Right lobe of liver (tissue), 6 donors: ENCODE data around the gene LASP1. TPM values are rescaled to one million over a fixed set of nuclear protein-coding genes. Genes with fewer than 3 reads are reported as not detected.
A peak's percentile ranks its signal among the peaks of the same experiment; 100 is the strongest.
"Not testable (repeated sequence)": the region's sequence is repeated elsewhere in the genome, so short reads cannot be mapped to it uniquely, and the experiment has no call there.

ENCODE experiments used
- ATAC-seq, 4 donors: fragments of 200-7000 bp; cut with Tn5 transposase; one replicate each; pipeline ENCODE4 v1.9.1; 2020; ENCODE audit warnings: mild to moderate bottlenecking in 4 of 4, moderate library complexity in 4 of 4
- DNase-seq, 3 donors: peaks; one replicate each; pipeline ENCODE4 v3.0.0-alpha.2; 2020
- H3K27ac ChIP-seq, 3 donors: fragments of 200-600 bp; one replicate each; pipeline ENCODE4 v1.8.0; 2022
- H3K27me3 ChIP-seq, 2 donors: fragments of 200-600 bp; one replicate each; pipeline ENCODE4 v1.8.0; 2022
- H3K36me3 ChIP-seq, 4 donors: fragments of 200-600 bp; sonication (generic) in 1 of 4; one replicate each; pipeline versions ENCODE4 v1.5.1 to v1.8.0; 2017 to 2022; ENCODE audit warnings: control low read depth in 1 of 4
- H3K4me1 ChIP-seq, 4 donors: fragments of 200-600 bp; sonication (generic) in 1 of 4; one replicate each; pipeline versions ENCODE4 v1.5.1 to v1.8.0; 2017 to 2022; ENCODE audit warnings: control low read depth in 1 of 4
- H3K4me3 ChIP-seq, 3 donors: fragments of 200-600 bp; one replicate each; pipeline ENCODE4 v1.8.0; 2022
- H3K9me3 ChIP-seq, 4 donors: fragments of 200-600 bp; sonication (generic) in 1 of 4; one replicate each; pipeline versions ENCODE4 v1.5.1 to v1.8.0; 2017 to 2022; ENCODE audit warnings: control low read depth in 1 of 4
- CTCF ChIP-seq, 4 donors: fragments of 200-600 bp in 3 of 4; fragments of 450-650 bp in 1 of 4; IDR thresholded peaks; one replicate each; pipeline versions ENCODE4 v1.5.1 to v1.8.0; 2016 to 2022; ENCODE audit warnings: antibody characterized with exemption in 4 of 4, mild to moderate bottlenecking in 2 of 4
- POLR2A ChIP-seq: fragments of 450-650 bp; IDR thresholded peaks from one replicate; pipeline ENCODE4 v1.6.1; 2017; ENCODE audit warnings: antibody characterized with exemption, mild to moderate bottlenecking
- WGBS: methylation state at CpG from one replicate; pipeline ENCODE4 v1.1.6; 2018; ENCODE audit warnings: low coverage, low lambda C conversion rate; ENCODE audit not compliant: insufficient coverage; ENCODE audit errors: missing lambda C conversion rate; 5-methylcytosine and 5-hydroxymethylcytosine counted together
- intact Hi-C, 2 donors: fragments of 100-400 bp; cut with DNase I; formaldehyde crosslinking; loops; one replicate each; pipeline versions ENCODE4 v1.11.2 to v1.14.1; 2022
- total RNA-seq, 6 experiments: library from RNA; depleted of rRNA in 2 of 6; stranded (reverse); fragments of >200 nt in 2 of 6; fragmentation: NEBNext Ultra II Directional in 3 of 6; extraction: Animal tissue kit (Norgen Biotek cat#: 25700) in 3 of 6; gene quantifications; one replicate each; pipeline versions ENCODE4 v1.1.0 to v1.2.4, GENCODE V29; 2016 to 2023
- donor health status: DM: no; HTN: yes; CAD: no.
- donor health status: DM: no; HTN: no; CAD: no.
- donor health status: DM: no; HTN: no; CAD: no.
- donor health status: DM: no; HTN: yes; CAD: no.
- donor health status: DM: no; HTN: yes; CAD: no.

LASP1 gene
- total RNA-seq, 6 experiments from 2014 or later: 52.2 to 124 (median 84.8) TPM

- intact Hi-C loops: no loop called here
- WGBS: under 1% methylated on average over 34 of the region's 48 CpGs
Measured at GRCh38 chr17:38853292-38854219, 16.3 kb upstream of the LASP1 start, which contains the start of gene RPL23. RPL23 (minus strand) TSS chr17:38853721; CDS start chr17:38853710, 11 bp downstream.

GRCh38 chr17:38855101-38855714, 14.7 kb upstream of the LASP1 start:
- H3K27ac ChIP-seq, H3K27me3 ChIP-seq, H3K9me3 ChIP-seq, DNase-seq, intact Hi-C loops, ATAC-seq, H3K4me3 ChIP-seq: not testable (repeated sequence)
- Histone ChIP-seq H3K36me3 (peaks cover 0 to 24% (median 7%) of the 10 kb centered on the region in 4 donors), H3K4me1 (peaks cover 0 to 22% (median 3%) of the 10 kb centered on the region in 4 donors)
- WGBS: 95% methylated on average over 4 of the region's 28 CpGs

More at GRCh38 chr17:38853292-38854219, 16.3 kb upstream of the LASP1 start, which contains the start of gene RPL23:
- Histone ChIP-seq H3K4me3 (peak within 1 kb of the TSS; percentile 66 to 76 (median 72)), H3K36me3 (peaks cover 0 to 41% (median 21%) of the 10 kb centered on the region in 4 donors), H3K9me3 (no peaks in the 10 kb centered on the region), H3K27ac (peak within 1 kb of the TSS; percentile 66 to 94 (median 80)), H3K4me1 (peaks cover 0 to 22% (median 3%) of the 10 kb centered on the region in 4 donors), H3K27me3 (no peaks in the 10 kb centered on the region)
- DNase-seq: peak; percentile 91 to 95 (median 92)
- peak; percentile 93 to 97 (median 95) for ATAC-seq
- no peak for TF ChIP-seq CTCF (IDR thresholded peaks at IDR 0.05)
- peak; percentile 89 for TF ChIP-seq POLR2A

GRCh38 chr17:38857271-38857670, 12.6 kb upstream of the LASP1 start:
- intact Hi-C loops: no loop called here
- Histone ChIP-seq H3K4me1 (peaks cover 0 to 5% (median 0%) of the 10 kb centered on the region in 4 donors), H3K36me3 (peaks cover 0 to 5% (median 0%) of the 10 kb centered on the region in 4 donors), H3K4me3 (no peak overlapping the region), H3K27me3 (no peaks in the 10 kb centered on the region), H3K27ac (no peak overlapping the region), H3K9me3 (no peaks in the 10 kb centered on the region)
- DNase-seq: no peak
- TF ChIP-seq CTCF (IDR thresholded peaks at IDR 0.05) (no peak), POLR2A (no peak)
- WGBS: 50% methylated on average over 4 of the region's 5 CpGs
- no peak for ATAC-seq

GRCh38 chr17:38861399-38861843, 8.4 kb upstream of the LASP1 start:
- no peak overlapping the region for H3K27ac ChIP-seq
- no peak overlapping the region for H3K4me3 ChIP-seq
- H3K36me3 ChIP-seq: no peaks in the 10 kb centered on the region
- ATAC-seq (no peak), DNase-seq (no peak)
- no peaks in the 10 kb centered on the region for H3K27me3 ChIP-seq
- H3K9me3 ChIP-seq: no peaks in the 10 kb centered on the region
- 45% methylated on average over 8 of the region's 8 CpGs for WGBS
- TF ChIP-seq CTCF (IDR thresholded peaks at IDR 0.05) (no peak), POLR2A (no peak)
- intact Hi-C loops: no loop called here
- H3K4me1 ChIP-seq: no peaks in the 10 kb centered on the region
